OCI-M2 (cell line): ENCODE results near the gene DENND1A.
"Not testable (repeated sequence)": the region's sequence is repeated elsewhere in the genome, so short reads cannot be mapped to it uniquely, and the experiment has no call there.

Experiments used
- DNase-seq: peaks from one replicate; lab custom pipeline; 2025; ENCODE audit not compliant: unreplicated experiment; lab: John Stamatoyannopoulos, UW

DENND1A gene

GRCh38 chr9:123952641-123953495, 22.9 kb upstream of the DENND1A start:
- DNase-seq, result no peak

GRCh38 chr9:123948286-123948685, 18.4 kb upstream of the DENND1A start:
- DNase-seq, result no peak

- no peak for DNase-seq
Measured at GRCh38 chr9:123947326-123947725, 17.4 kb upstream of the DENND1A start.

- no peak for DNase-seq
Measured at GRCh38 chr9:123946101-123946821, 16.3 kb upstream of the DENND1A start.

- no peak for DNase-seq
Measured at GRCh38 chr9:123945532-123945931, 15.6 kb upstream of the DENND1A start.

GRCh38 chr9:123944464-123944863, 14.5 kb upstream of the DENND1A start:
- DNase-seq, result not testable (repeated sequence)

- DNase-seq, result no peak
Measured at GRCh38 chr9:123943671-123944070, 13.7 kb upstream of the DENND1A start.

- no peak for DNase-seq
Measured at GRCh38 chr9:123942542-123942941, 12.6 kb upstream of the DENND1A start.

GRCh38 chr9:123941524-123942070, 11.7 kb upstream of the DENND1A start:
- DNase-seq, result no peak

- DNase-seq, result no peak
Measured at GRCh38 chr9:123940721-123941523, 11.0 kb upstream of the DENND1A start.

GRCh38 chr9:123938401-123938800, 8.5 kb upstream of the DENND1A start:
- DNase-seq, result no peak

- DNase-seq, result not testable (repeated sequence)
Measured at GRCh38 chr9:123936575-123936974, 6.6 kb upstream of the DENND1A start.

GRCh38 chr9:123933440-123934212, 3.7 kb upstream of the DENND1A start:
- DNase-seq, result no peak

GRCh38 chr9:123929177-123929869, 603 bp downstream of the DENND1A start:
- DNase-seq, result no peak

GRCh38 chr9:123928533-123929176, 1.3 kb downstream of the DENND1A start:
- DNase-seq, result no peak

- no peak for DNase-seq
Measured at GRCh38 chr9:123927625-123928532, 2.0 kb downstream of the DENND1A start.

- no peak for DNase-seq
Measured at GRCh38 chr9:123926941-123927340, 3.0 kb downstream of the DENND1A start.

GRCh38 chr9:123925819-123926218, 4.1 kb downstream of the DENND1A start:
- no peak for DNase-seq
